GM21390 (cell line): Measurements from ENCODE around the gene ZNF639.
"Not testable (repeated sequence)": the region's sequence is repeated elsewhere in the genome, so short reads cannot be mapped to it uniquely, and the experiment has no call there.

Experiments used
- ATAC-seq: cut with Tn5 transposase; IDR thresholded peaks from one replicate; pipeline ENCODE4 v1.9.1; 2021; ENCODE audit not compliant: unreplicated experiment

ZNF639 gene, protein sequence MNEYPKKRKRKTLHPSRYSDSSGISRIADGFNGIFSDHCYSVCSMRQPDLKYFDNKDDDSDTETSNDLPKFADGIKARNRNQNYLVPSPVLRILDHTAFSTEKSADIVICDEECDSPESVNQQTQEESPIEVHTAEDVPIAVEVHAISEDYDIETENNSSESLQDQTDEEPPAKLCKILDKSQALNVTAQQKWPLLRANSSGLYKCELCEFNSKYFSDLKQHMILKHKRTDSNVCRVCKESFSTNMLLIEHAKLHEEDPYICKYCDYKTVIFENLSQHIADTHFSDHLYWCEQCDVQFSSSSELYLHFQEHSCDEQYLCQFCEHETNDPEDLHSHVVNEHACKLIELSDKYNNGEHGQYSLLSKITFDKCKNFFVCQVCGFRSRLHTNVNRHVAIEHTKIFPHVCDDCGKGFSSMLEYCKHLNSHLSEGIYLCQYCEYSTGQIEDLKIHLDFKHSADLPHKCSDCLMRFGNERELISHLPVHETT

DNA sequence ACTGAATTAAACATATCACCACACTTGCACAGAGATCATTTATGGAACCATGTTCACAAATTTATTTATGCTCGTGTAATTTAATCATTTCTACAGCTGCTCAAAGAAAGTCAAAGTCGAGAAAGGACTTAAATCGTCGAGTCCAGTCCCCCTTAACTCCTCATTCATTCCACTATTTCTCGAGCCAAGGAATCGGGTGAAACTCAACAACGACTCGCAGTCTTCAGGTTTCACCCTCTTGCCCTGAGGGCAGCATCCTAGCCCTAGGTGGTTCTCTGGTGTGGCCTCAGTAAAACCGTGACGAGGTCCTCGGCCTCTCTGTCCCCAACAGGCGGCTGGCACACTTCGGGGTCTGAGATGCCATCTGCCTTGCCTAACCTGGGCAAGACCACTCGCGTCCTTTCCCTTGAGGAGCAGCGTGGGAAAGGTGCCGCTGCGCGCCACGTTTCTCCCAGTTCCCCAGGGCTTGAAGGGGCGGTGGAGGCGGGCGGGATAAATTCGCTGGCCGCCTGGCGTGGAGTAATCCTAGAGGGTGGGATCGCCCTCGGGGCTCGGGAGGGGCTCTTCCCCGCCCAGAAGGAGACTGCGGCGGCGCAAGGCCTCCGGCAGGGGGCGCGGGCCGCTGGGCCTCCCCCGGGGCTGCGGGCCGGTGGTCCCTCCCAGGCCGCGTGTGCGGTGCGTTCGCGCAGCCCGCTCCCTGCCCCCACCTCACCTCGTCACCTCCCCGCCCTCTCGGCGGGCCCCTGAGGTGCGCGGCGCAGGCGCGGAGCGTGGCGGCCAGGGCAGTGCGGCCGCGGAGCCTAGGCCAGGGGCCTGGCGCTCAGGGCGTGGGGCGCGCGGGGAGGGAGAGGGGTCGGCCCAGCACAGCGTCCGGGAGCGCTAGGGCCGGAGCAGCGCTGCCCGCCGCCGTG is at the start of gene ZNF639:
Gene ZNF639, plus strand, starts transcription at position 746 of the 911 bp plus-strand sequence. CDS start 5,263 bp downstream, outside the sequence.
- ATAC-seq = peak; percentile 73

GRCh38 chr3:179274434-179274833 is 48.4 kb upstream of the ZNF639 start:
- ATAC-seq = not testable (repeated sequence)

- no peak for ATAC-seq
Observed at GRCh38 chr3:179276001-179276400, 46.8 kb upstream of the ZNF639 start.

GRCh38 chr3:179276743-179277142 is 46.1 kb upstream of the ZNF639 start:
- no peak for ATAC-seq

GRCh38 chr3:179278151-179278550 is 44.7 kb upstream of the ZNF639 start:
- no peak for ATAC-seq

DNA sequence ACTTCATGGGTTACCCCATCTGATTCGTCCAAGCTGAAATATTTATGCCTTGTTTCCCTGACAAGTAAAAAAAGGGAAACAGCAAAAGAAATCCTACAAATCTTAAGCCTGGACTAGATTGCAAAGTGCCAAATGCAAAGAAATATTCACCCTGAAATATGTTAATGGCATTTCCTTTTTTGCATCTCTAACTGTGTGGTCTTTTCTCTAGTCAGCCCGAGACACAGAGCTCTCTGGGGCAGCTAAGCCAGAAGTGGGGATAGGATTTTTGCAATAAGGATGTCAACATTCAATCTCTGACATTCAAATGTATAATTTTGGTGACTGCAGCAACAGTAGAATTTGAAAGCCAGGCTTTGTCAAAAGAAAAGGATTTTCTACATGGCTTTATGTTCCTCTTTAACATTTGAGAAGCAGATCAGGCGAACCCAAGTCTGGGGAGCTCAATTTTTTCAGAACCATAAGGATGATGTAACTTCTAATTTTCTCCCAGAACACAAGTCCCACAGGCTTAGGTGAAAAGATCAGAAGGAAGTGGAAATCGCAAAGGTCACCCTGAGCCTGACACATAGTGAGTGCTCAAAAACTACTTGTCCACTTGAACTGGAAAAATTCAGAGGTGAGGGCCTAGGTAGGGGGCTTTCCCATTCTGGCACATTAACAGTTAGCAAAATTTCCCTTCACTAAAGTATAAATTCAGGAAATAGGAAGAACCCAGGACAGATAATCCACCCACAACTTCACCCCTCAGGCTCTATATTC is 43.7 kb upstream of the ZNF639 start:
- no peak for ATAC-seq

DNA sequence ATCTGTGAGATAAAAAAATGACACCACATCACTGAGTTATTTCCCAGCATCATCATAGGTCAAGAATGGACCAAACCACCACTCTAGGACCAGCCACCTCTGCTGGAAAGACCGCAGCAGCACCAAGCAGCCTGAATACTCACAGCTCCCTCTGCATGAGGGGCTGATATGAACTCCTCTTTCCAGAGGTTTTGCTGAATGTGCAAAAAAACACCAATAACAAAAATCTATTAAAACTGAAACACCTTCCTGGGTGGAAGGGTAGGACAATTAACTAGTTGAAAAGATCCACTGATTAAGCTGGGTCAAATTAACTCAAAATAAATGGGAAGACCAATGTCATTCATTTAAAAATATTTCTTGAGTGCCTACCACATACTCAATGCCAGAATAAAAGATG is 43.0 kb upstream of the ZNF639 start:
- no peak for ATAC-seq

- ATAC-seq = no peak
Observed at GRCh38 chr3:179281825-179282224, 41.0 kb upstream of the ZNF639 start.

GRCh38 chr3:179286331-179286730 is 36.5 kb upstream of the ZNF639 start:
- no peak for ATAC-seq

- ATAC-seq = no peak
Observed at GRCh38 chr3:179288845-179289244, 34.0 kb upstream of the ZNF639 start.

- ATAC-seq = no peak
Observed at GRCh38 chr3:179289295-179289694, 33.5 kb upstream of the ZNF639 start.

DNA sequence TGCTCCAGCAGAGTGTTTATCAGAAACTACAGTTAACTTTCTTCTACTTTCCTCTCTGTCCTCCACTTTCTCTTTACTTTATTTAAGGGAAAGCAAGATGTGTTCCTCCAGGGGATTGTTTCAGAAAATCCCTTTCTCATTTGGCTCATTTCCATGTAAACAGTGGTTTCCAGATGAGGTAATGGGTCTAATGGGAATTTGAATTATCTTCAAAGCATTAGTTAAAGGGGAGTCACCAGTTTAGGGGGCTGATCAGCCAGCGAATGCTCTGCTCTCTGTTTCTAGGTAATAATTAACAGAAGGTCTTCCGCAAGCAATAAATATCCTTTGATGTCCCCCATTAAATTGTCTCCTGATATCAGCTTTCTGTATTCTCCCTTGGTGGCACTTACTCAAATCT is 30.4 kb upstream of the ZNF639 start:
- ATAC-seq = no peak

GRCh38 chr3:179297971-179298725 is 24.7 kb upstream of the ZNF639 start:
- no peak for ATAC-seq

DNA sequence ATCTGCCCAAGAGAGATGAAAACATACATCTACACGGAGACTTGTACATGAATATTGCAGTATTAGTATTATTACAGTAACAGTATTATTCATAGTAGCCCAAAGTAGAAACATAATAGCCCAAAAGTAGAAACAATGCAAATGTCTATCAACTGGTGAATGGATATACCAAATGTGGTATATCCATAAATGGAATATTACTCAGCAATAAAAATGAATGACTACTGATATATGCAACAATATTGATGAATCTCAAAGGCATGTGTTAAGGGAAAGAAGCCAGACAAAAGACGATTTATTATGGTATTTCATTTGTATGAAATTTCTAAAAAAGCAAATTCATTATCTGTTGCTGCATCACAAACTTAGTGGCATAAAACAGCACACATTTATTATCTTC is 23.5 kb upstream of the ZNF639 start:
- no peak for ATAC-seq

DNA sequence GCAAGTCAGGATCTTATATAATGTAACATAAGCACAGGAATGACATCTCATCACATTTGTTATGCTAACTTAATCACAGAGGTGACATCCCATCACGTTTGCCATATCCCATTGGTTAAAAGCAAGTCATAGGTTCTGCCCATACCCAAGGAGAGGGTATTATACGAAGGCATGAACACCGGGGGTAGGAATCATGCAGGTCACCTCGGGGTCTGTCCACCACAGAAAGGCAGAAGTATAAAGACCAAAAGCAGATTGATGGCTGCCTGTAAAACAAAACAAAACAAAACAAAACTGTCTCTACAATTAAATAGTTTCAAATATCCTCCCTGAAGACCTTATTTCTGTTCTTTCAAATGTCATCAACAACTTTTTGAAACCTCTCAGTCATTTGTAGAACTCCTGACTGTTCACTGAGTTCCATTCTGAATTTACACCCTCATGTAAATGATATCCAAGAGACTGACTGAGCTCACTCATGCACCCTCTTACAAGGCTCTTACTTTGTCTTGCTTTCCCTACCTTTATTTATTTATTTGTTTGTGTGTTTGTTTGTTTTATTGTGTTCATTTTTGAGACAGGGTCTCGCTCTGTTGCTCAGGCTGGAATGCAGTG is 22.7 kb upstream of the ZNF639 start:
- peak; percentile 81 for ATAC-seq

DNA sequence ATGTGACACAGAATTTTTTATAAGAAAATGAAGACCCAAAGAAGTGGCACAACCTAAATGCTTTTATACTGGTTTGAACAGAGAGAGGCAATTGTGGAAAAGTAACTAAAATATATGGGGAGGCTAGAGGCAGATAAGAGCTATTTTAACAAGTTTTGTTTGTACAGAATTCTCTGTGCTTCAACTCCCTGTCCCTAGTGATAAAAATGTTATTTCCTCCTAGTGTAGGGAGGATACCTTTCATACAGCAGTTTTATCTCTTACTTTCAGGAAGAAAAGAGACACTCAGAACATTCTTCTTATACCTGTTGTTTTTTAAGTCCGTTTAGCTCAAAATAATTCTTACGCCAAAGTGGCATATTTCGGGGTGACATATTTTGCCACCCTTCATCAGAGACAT is 21.2 kb upstream of the ZNF639 start:
- ATAC-seq = no peak

DNA sequence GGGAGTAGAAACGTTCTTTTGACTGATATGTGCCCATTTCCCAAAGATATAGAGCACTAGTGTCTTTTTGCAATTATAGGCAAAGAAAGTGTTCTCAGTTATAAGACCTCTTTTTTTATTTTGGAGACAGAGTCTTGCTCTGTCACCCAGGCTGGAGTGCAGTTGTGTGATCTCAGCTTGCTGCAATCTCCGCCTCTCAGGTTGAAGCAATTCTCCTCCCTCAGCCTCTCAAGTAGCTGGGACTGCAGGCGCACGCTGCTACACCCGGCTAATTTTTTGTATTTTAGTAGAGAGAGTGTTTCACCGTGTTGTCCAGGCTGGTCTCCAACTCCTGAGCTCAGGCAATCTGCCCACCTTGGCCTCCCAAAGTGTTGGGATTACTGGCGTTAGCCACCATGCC is 20.7 kb upstream of the ZNF639 start:
- no peak for ATAC-seq

DNA sequence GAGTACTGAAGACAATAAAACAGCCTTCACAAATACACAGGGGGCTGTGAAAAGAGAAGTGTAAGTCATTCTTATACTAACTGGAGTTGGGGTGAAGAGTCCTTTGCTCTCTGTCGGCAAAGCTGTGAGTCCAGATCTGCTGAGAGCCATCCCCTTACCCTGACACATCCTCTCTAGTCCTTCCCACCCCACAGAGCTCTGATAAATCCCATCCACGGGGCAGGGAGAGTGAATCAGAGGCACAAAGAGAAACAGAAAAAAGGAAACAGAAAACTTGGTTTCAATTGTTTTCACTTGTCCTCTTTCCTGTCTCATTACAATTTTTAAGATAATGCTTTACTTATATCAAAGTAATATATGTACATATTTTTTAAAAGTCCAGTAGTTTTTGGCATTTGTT is 18.2 kb upstream of the ZNF639 start:
- ATAC-seq = no peak

- not testable (repeated sequence) for ATAC-seq
Observed at GRCh38 chr3:179307362-179307761, 15.5 kb upstream of the ZNF639 start.

- no peak for ATAC-seq
Observed at GRCh38 chr3:179308001-179308400, 14.8 kb upstream of the ZNF639 start.
